ENCODE data around the gene INS.

Gene INS

DNA sequence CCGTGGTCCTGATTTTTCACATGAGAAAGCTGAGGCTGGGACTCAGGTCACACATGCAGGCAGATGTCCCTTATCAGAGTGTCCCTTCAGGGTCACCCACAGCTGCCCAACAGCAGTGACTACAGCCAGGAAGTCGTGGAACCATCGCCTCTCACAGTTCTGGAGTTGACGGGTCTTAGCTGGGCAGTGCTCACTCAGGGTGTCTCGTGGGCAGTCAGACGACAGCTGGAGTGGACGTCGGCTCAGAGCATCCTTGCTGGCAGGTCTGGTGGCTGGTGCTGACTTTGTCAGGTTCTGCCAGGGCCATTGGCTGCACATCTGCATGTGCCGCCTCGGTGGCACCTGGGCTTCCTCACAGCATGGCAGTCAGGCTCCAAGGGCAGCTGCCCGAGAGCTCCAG is 46.2 kb upstream of the INS start:
- no peak for DNase-seq (ENCODE audit: low spot score)
- TF ChIP-seq, protein P1, sequence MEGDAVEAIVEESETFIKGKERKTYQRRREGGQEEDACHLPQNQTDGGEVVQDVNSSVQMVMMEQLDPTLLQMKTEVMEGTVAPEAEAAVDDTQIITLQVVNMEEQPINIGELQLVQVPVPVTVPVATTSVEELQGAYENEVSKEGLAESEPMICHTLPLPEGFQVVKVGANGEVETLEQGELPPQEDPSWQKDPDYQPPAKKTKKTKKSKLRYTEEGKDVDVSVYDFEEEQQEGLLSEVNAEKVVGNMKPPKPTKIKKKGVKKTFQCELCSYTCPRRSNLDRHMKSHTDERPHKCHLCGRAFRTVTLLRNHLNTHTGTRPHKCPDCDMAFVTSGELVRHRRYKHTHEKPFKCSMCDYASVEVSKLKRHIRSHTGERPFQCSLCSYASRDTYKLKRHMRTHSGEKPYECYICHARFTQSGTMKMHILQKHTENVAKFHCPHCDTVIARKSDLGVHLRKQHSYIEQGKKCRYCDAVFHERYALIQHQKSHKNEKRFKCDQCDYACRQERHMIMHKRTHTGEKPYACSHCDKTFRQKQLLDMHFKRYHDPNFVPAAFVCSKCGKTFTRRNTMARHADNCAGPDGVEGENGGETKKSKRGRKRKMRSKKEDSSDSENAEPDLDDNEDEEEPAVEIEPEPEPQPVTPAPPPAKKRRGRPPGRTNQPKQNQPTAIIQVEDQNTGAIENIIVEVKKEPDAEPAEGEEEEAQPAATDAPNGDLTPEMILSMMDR (IDR thresholded peaks at IDR 0.05; ENCODE audit: extremely low read depth, missing control alignments) = no peak

DNA sequence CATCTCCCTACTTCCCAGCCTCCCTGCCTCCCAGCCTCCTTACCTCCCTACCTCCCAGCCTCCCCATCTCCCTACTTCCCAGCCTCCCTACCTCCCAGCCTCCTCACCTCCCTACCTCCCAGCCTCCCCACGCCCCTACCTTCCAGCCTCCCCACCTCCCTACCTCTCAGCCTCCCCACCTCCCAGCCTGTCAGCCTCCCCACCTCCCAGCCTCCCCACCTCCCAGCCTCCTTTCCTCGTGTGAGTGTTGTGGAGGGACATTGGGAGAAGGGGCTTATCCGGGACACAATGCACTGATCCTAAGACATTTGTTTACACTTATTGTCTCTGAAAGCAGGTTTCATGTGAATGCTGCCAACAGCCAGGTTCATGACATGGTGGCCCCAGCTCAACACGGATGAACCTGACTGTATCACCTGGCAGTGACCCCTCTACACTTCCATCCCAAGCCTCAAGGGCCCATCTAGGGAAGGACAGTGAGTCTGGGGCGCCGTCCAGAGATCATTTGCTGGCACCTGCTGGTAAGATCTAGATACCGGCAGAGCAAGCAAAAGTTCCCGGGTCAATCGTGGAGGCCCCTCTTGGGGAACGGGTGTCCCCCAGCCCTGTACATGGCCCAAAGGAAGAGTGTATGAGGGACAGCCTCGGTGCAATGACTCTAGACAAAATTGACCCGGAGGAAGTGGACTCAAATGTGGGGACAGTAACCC is 45.1 kb upstream of the INS start:
- DNase-seq (ENCODE audit: low spot score) = no peak
- TF ChIP-seq, protein P1 (IDR thresholded peaks at IDR 0.05; ENCODE audit: extremely low read depth, missing control alignments) = no peak

DNA sequence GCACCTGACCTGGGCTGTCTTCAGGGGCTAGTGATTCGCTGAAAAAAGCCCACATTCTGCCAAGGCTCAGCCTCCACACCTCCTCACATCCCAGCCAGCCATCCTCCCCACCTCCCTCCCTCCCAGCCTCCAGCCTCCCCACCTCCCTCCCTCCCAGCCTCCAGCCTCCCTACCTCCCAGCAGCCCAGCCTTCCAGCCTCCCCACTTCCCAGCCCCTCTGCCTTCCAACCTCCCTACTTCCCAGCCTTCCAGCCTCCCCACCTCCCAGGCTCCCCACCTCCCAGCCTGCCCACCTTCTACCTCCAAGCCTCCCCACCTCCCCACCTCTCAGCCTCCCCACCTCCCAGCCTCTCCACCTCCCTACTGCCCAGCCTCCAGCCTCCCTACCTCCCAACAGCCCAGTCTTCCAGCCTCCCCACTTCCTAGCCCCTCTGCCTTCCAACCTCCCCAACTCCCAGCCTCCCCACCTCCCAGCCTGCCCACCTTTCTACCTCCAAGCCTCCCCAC is 44.3 kb upstream of the INS start:
- TF ChIP-seq, protein P1 (IDR thresholded peaks at IDR 0.05; ENCODE audit: extremely low read depth, missing control alignments) = no peak
- DNase-seq (ENCODE audit: low spot score) = no peak

DNA sequence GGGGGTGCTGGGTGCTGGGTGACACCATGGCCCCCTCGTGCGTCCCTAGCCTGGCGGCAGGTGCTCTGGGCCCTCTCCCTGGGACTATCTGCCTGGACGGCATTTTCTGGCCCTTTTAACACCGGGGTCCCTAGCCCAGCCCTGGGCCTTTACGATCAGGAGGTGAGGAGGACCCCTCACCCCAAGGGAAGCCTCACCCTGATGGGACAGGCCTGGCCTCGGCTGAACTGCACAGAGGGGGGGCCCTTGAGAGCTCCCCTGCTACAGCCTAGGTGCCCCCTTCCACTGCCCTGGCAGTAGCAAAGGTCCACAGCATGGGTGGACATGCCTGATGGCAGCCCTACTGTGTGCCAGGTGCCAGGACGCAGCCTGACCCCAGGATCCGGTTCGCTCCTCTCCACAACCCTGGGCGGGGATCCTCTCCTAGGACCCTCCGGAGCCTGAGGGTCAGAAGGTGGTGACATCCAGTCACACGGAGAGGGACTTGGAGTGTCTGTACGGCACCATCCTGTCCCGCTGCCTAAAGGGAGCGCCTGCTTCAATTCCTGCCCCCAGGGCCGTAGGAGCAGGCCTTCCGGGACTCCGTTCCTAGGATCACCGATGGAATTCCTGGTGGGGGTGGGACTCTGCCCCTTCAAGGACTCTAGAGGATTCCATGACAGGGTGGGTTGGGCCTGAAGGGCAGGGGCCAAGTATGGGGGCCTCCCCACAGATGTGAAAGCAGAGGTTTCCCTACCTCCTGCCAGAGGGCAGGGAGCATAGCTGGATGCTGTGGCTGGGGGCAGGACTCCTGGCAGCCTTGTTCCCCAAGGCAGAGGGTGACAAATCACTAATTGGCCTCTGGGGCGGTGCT is 43.6 kb upstream of the INS start:
- no peak for DNase-seq (ENCODE audit: low spot score)
- TF ChIP-seq, protein P1 (IDR thresholded peaks at IDR 0.05; ENCODE audit: extremely low read depth, missing control alignments) = no peak

DNA sequence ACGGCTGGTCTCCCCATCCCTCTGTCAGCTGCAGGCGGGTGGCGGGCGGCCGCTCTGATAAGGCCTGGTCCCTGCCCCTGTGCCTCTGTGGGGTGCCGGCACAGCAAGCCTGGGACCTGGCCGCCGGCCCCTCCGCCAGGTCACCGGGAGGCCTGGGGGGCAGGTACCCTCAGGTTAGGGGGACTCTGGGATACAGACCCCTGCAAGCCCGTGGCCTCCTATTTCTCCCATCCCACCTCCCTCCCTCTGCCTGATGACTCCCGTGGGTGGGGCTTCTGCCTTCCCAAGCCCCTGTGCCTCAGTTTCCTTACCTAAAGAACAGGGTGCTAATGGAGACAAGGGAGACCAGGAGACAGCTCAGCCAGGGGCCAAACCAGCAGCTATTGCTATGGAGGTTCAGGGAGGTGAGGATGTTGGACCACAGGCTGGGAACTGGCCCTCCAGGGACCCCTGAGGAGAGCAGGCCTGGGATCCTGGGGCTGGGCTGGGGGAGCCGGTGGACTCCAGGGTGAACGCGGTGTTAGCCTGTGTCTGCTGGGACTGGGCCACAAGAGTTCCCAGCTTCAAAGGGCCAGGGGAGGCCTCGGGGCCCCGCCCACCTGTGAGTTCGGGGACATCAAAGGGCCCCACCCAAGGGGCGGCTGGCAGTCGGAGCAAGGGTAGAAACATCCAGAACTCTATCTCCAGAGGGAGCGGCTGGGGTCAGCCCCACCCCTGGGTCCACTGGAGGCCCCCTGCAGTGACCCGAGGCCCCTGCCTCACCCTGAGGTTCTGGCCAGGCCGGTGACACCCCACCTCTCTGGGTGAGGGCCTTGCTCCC is 42.6 kb upstream of the INS start:
- TF ChIP-seq, protein P1 (IDR thresholded peaks at IDR 0.05; ENCODE audit: extremely low read depth, missing control alignments) = no peak
- no peak for DNase-seq (ENCODE audit: low spot score)

DNA sequence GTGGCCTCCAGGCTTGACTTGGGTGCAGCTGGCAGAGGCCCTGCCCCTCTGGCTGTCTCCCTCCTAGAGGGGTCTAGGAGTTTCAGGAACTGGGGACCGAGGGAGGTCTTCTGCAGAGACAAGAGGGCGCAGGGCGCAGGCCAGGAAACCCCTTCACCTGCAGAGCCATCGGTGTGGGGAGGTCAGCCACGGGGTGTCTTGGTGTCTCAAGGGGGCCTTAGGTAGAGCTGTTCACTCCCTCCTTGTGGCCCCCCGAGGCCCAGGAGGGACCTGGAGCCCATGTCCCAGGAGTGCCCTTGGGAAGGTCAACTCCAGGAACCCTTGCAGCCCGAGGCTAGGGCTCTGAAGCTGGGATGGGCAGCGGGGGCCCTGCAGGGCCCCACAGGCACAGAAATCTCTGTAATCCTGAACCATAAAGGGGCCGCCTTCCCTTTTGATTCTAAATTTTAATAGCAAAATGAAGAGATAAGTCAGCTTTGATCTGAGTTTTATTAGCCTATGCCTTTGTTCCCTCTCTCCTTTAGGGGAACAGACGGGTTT is 42.0 kb upstream of the INS start:
- TF ChIP-seq, protein P1 (IDR thresholded peaks at IDR 0.05; ENCODE audit: extremely low read depth, missing control alignments) = no peak
- no peak for DNase-seq (ENCODE audit: low spot score)
